ENCODE data around the gene FPR1.
A peak's percentile ranks its signal among the peaks of the same experiment; 100 is the strongest.
"Not testable (repeated sequence)": the region's sequence is repeated elsewhere in the genome, so short reads cannot be mapped to it uniquely, and the experiment has no call there.

The FPR1 gene

DNA sequence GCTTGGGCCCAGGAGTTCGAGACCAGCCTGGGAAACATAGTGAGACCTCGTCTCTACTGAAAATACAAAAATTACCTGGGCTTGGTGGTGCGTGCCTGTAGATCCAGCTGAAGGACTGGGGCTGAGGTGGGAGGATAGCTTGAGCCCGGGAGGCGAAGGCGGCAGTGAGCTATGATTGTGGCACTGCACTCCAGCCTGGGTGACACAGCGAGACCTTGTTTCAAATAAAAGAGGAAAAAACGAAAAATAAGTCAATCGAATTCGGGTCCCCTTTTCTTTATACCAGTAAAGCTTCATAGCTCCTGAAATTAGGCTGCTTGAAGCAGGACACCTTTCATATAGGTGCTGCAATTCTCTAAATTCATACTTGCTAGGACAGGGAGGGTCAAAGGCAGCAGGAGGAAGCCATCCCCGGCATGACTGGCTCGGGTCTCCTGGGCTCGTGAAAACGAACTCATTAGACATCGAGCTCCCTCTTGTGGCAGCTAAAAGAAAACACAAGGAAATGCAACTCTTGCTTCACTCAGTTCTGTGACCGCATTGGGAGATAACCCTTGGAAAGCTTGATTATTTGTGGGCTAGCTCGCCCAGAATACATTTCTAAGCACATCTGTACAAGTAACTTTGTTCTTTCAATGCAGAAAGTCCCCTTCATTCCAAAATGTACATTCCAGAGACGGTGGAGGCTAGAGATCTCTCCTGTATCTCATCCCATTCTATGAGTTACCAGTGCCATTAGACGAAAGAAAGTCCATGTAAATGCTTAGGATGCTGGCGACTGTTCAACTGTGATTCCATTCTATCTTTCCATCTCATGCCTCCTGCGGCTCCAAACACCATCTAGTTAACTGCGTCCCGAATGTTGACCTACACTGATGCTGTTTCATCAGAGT lies 26.1 kb upstream of the FPR1 start:
- Histone ChIP-seq H3K9ac (ENCODE audit: low read length) (peak overlapping the region; percentile 59), H3K27me3 (replicated peaks; ENCODE audit: control insufficient read depth, insufficient read depth, low read length) (no peaks in the 10 kb centered on the region), H3K4me3 (ENCODE audit: low read length) (peak overlapping the region; percentile 59), H3K9me3 (ENCODE audit: control insufficient read depth, low read length) (no peaks in the 10 kb centered on the region), H3K4me1 (ENCODE audit: control insufficient read depth, insufficient read depth, low read length) (peaks cover 4% of the 10 kb centered on the region), H3K36me3 (ENCODE audit: control insufficient read depth, insufficient read depth, low read length, severe bottlenecking) (no peaks in the 10 kb centered on the region)
- DNase-seq (ENCODE audit: low read depth), result peak; percentile 92

DNA sequence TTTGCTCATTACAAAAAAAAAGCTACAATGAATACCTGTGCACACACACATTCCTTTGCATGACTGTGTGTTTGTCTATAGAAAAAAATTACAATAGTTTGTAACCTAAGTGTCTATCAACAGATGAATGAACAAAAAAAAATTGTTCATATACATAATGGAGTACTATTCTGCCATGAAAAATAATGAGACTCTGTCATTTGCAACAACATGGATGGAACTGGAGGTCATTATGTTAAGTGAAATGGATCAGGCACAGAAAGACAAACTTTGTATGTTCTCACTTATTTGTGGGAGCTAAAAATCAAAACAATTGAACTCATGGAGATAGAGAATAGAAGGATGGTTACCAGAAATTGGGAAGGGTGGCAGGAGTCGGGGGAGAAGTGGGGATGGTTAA lies 24.9 kb upstream of the FPR1 start:
- not testable (repeated sequence) for DNase-seq (ENCODE audit: low read depth); H3K27me3 ChIP-seq (replicated peaks; ENCODE audit: control insufficient read depth, insufficient read depth, low read length); H3K4me3 ChIP-seq (ENCODE audit: low read length); H3K36me3 ChIP-seq (ENCODE audit: control insufficient read depth, insufficient read depth, low read length, severe bottlenecking); H3K9me3 ChIP-seq (ENCODE audit: control insufficient read depth, low read length); H3K9ac ChIP-seq (ENCODE audit: low read length); H3K4me1 ChIP-seq (ENCODE audit: control insufficient read depth, insufficient read depth, low read length)

GRCh38 chr19:51772977-51773376 lies 21.3 kb upstream of the FPR1 start:
- Histone ChIP-seq H3K36me3 (ENCODE audit: control insufficient read depth, insufficient read depth, low read length, severe bottlenecking) (no peaks in the 10 kb centered on the region), H3K4me1 (ENCODE audit: control insufficient read depth, insufficient read depth, low read length) (peaks cover under 1% of the 10 kb centered on the region), H3K9ac (ENCODE audit: low read length) (no peak overlapping the region), H3K27me3 (replicated peaks; ENCODE audit: control insufficient read depth, insufficient read depth, low read length) (no peaks in the 10 kb centered on the region), H3K9me3 (ENCODE audit: control insufficient read depth, low read length) (no peaks in the 10 kb centered on the region), H3K4me3 (ENCODE audit: low read length) (no peak overlapping the region)
- DNase-seq (ENCODE audit: low read depth), result no peak

GRCh38 chr19:51771376-51772130 lies 19.9 kb upstream of the FPR1 start:
- no peaks in the 10 kb centered on the region for H3K9me3 ChIP-seq (ENCODE audit: control insufficient read depth, low read length)
- DNase-seq (ENCODE audit: low read depth), result no peak
- no peak overlapping the region for H3K4me3 ChIP-seq (ENCODE audit: low read length)
- H3K9ac ChIP-seq (ENCODE audit: low read length), result no peak overlapping the region
- no peaks in the 10 kb centered on the region for H3K27me3 ChIP-seq (replicated peaks; ENCODE audit: control insufficient read depth, insufficient read depth, low read length)
- H3K4me1 ChIP-seq (ENCODE audit: control insufficient read depth, insufficient read depth, low read length), result no peaks in the 10 kb centered on the region
- no peaks in the 10 kb centered on the region for H3K36me3 ChIP-seq (ENCODE audit: control insufficient read depth, insufficient read depth, low read length, severe bottlenecking)

DNA sequence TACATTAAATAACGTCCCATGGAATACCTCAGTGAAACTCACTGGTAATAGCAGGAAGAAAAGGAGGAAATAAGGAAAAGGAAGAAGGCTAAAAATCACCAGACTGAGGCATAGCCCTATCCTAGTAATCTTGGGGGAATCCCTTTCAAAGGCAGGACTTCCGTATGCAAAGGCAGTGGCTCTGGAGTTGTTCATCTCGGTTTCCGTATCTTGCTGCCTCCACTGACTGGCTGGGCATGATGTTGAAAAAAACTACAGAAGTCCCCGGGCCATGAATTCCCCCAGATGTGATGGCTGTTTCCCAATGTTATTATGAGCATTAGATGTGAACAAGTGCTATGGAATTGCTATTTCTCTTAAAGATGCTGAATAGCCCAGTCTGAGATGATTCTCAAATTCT lies 14.8 kb upstream of the FPR1 start:
- DNase-seq (ENCODE audit: low read depth), result no peak
- Histone ChIP-seq H3K4me1 (ENCODE audit: control insufficient read depth, insufficient read depth, low read length) (no peaks in the 10 kb centered on the region), H3K4me3 (ENCODE audit: low read length) (no peak overlapping the region), H3K27me3 (replicated peaks; ENCODE audit: control insufficient read depth, insufficient read depth, low read length) (no peaks in the 10 kb centered on the region), H3K36me3 (ENCODE audit: control insufficient read depth, insufficient read depth, low read length, severe bottlenecking) (no peaks in the 10 kb centered on the region), H3K9ac (ENCODE audit: low read length) (no peak overlapping the region), H3K9me3 (ENCODE audit: control insufficient read depth, low read length) (no peaks in the 10 kb centered on the region)

DNA sequence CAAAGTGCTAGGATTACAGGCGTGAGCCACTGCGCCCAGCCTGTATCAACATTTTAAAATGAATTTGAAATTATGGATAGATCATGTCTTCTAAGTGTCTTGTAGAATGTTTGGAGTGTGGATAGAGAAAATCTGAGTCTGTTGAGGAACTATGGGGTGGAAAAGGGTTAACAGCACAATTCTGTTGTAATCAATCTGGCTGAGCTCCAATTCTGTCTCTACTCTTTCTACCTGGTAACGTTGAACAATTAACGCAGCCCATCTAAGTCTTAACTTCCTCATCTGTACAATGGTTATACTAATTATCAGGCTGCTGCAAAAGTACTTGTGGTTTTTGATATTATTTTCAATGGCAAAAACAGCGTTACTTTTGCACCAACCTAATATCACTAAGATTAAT lies 13.4 kb upstream of the FPR1 start:
- no peak overlapping the region for H3K9ac ChIP-seq (ENCODE audit: low read length)
- no peak for DNase-seq (ENCODE audit: low read depth)
- H3K4me3 ChIP-seq (ENCODE audit: low read length), result no peak overlapping the region
- H3K4me1 ChIP-seq (ENCODE audit: control insufficient read depth, insufficient read depth, low read length), result no peaks in the 10 kb centered on the region
- no peaks in the 10 kb centered on the region for H3K9me3 ChIP-seq (ENCODE audit: control insufficient read depth, low read length)
- no peaks in the 10 kb centered on the region for H3K36me3 ChIP-seq (ENCODE audit: control insufficient read depth, insufficient read depth, low read length, severe bottlenecking)
- peaks cover 4% of the 10 kb centered on the region for H3K27me3 ChIP-seq (replicated peaks; ENCODE audit: control insufficient read depth, insufficient read depth, low read length)

GRCh38 chr19:51761696-51762095 lies 10.0 kb upstream of the FPR1 start:
- no peak overlapping the region for H3K4me3 ChIP-seq (ENCODE audit: low read length)
- H3K27me3 ChIP-seq (replicated peaks; ENCODE audit: control insufficient read depth, insufficient read depth, low read length), result peaks cover 4% of the 10 kb centered on the region
- DNase-seq (ENCODE audit: low read depth), result no peak
- H3K36me3 ChIP-seq (ENCODE audit: control insufficient read depth, insufficient read depth, low read length, severe bottlenecking), result no peaks in the 10 kb centered on the region
- no peak overlapping the region for H3K9ac ChIP-seq (ENCODE audit: low read length)
- H3K9me3 ChIP-seq (ENCODE audit: control insufficient read depth, low read length), result no peaks in the 10 kb centered on the region
- H3K4me1 ChIP-seq (ENCODE audit: control insufficient read depth, insufficient read depth, low read length), result no peaks in the 10 kb centered on the region

DNA sequence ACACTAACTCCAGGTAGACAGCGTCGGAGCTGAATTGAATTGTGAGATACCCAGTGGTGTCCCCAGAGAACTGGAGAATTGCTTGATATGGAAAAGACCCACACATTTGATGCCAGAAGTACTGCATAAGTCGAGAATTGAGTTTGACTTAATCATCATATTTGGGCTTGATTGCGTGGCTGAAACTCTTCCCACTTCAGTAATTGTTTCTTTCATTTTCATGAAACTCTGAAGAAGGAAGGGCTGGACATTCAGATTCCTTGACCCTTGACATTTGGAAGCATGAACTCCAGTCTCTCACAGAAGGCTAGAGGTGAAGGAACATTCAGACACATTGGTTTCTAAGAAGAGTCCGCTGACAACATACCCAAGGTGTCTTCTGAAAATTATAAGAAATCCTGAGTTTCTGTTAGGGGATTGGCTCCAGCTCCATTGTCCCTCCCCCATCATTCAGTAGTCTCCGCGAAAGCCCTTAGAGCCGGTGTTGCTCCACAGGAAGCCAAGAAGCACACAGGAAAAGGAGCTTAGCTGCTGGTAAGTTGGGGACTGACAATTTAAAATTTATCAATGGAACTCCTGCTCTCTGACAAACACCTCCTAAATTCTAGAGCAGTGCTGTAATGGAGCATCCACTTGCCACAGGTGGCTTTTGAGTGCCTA lies 9.1 kb upstream of the FPR1 start, which contains the start of gene FPR2:
FPR2 (plus strand) TSS at position 484 of the 660 bp plus-strand sequence. CDS start 7,479 bp downstream, outside the sequence.
- no peak within 1 kb of the TSS for H3K4me3 ChIP-seq (ENCODE audit: low read length)
- no peak for DNase-seq (ENCODE audit: low read depth)
- no peaks in the 10 kb centered on the region for H3K9me3 ChIP-seq (ENCODE audit: control insufficient read depth, low read length)
- peaks cover 4% of the 10 kb centered on the region for H3K27me3 ChIP-seq (replicated peaks; ENCODE audit: control insufficient read depth, insufficient read depth, low read length)
- no peak within 1 kb of the TSS for H3K9ac ChIP-seq (ENCODE audit: low read length)
- no peaks in the 10 kb centered on the region for H3K4me1 ChIP-seq (ENCODE audit: control insufficient read depth, insufficient read depth, low read length)
- no peaks in the 10 kb centered on the region for H3K36me3 ChIP-seq (ENCODE audit: control insufficient read depth, insufficient read depth, low read length, severe bottlenecking)

- H3K4me1 ChIP-seq (ENCODE audit: control insufficient read depth, insufficient read depth, low read length), result peaks cover 17% of the 10 kb centered on the region
- H3K36me3 ChIP-seq (ENCODE audit: control insufficient read depth, insufficient read depth, low read length, severe bottlenecking), result no peaks in the 10 kb centered on the region
- no peak for DNase-seq (ENCODE audit: low read depth)
- no peak overlapping the region for H3K9ac ChIP-seq (ENCODE audit: low read length)
- H3K27me3 ChIP-seq (replicated peaks; ENCODE audit: control insufficient read depth, insufficient read depth, low read length), result peaks cover 3% of the 10 kb centered on the region
- no peaks in the 10 kb centered on the region for H3K9me3 ChIP-seq (ENCODE audit: control insufficient read depth, low read length)
- H3K4me3 ChIP-seq (ENCODE audit: low read length), result no peak overlapping the region
Measured at GRCh38 chr19:51755571-51755970, 3.9 kb upstream of the FPR1 start.

GRCh38 chr19:51754770-51755169 lies 3.1 kb upstream of the FPR1 start:
- no peak overlapping the region for H3K9ac ChIP-seq (ENCODE audit: low read length)
- H3K4me3 ChIP-seq (ENCODE audit: low read length), result no peak overlapping the region
- no peaks in the 10 kb centered on the region for H3K27me3 ChIP-seq (replicated peaks; ENCODE audit: control insufficient read depth, insufficient read depth, low read length)
- peaks cover 25% of the 10 kb centered on the region for H3K4me1 ChIP-seq (ENCODE audit: control insufficient read depth, insufficient read depth, low read length)
- no peaks in the 10 kb centered on the region for H3K36me3 ChIP-seq (ENCODE audit: control insufficient read depth, insufficient read depth, low read length, severe bottlenecking)
- H3K9me3 ChIP-seq (ENCODE audit: control insufficient read depth, low read length), result no peaks in the 10 kb centered on the region
- no peak for DNase-seq (ENCODE audit: low read depth)

DNA sequence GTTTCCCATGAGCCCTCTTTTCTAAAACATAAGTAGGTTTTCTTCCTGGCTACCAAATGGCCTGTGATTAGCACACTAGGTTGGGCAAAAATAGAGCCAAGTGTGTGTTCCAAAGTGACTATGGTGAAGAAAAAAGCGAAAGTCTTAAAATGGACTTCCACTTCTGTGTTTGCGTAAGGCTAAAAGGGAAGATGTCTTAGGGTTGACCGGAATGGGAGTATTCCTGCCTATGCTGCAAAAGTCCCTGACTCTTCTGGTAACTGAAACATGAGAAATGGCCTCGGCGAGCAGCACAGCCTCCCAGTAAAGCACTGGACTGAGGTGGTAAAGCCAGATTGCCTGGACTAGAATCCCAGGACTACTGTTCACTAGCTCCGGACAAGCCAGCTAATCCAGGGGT lies 2.4 kb upstream of the FPR1 start:
- Histone ChIP-seq H3K9ac (ENCODE audit: low read length) (no peak overlapping the region), H3K36me3 (ENCODE audit: control insufficient read depth, insufficient read depth, low read length, severe bottlenecking) (no peaks in the 10 kb centered on the region), H3K9me3 (ENCODE audit: control insufficient read depth, low read length) (no peaks in the 10 kb centered on the region), H3K4me3 (ENCODE audit: low read length) (no peak overlapping the region), H3K4me1 (ENCODE audit: control insufficient read depth, insufficient read depth, low read length) (peaks cover 29% of the 10 kb centered on the region), H3K27me3 (replicated peaks; ENCODE audit: control insufficient read depth, insufficient read depth, low read length) (no peaks in the 10 kb centered on the region)
- DNase-seq (ENCODE audit: low read depth), result no peak
